ENCODE results near the gene CABLES2.

Gene CABLES2

DNA sequence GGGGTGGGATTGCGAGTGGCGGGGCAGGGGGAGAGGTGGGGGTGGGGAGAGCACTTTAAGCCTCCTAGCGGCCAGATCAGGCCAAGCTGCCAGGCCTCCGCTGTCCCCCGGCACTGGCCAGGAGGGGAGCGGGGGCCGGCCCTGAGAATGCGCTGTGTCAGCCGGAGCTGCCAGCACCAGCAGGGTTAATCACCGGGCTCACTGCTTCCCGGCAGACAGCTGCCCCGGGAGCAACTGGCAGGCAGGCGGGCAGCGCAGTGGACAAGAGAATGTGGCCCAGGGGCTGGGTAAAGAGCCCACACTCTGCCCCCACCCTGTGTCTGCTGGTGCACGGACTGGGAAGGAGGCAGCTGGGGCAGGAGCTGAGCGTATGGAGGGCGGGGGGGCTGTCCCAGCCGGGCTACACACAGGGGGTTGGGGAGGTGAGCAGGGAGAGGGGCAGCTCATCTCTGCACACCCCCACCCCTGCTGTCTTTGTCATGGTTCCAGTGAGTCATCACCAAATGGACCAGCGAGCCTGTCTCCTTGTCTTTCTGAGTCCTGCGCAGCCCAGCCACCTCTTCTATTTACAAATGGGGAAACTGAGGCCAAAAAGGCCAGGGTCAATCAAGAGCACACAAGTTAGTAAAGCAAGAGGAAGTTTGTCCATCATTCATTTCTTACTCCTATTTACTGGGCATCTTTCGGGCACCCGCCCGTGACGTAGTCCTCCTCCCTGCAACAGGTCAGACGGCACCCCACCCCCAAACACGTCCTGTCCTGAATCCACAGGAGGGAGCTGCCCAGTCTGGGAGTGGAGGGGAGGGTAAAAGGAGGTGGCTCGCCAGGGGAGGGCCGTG lies 37.9 kb downstream of the CABLES2 start:
- DNase-seq = no peak

- no peak for DNase-seq
Observed at GRCh38 chr20:62368392-62368975, 38.6 kb downstream of the CABLES2 start.

- no peak for DNase-seq
Observed at GRCh38 chr20:62367633-62368391, 39.3 kb downstream of the CABLES2 start.

GRCh38 chr20:62367136-62367632 lies 39.9 kb downstream of the CABLES2 start, which contains the start of gene LAMA5:
Gene LAMA5 (minus strand): TSS chr20:62367312. CDS start chr20:62367245, 67 bp downstream.
- DNase-seq = no peak

DNA sequence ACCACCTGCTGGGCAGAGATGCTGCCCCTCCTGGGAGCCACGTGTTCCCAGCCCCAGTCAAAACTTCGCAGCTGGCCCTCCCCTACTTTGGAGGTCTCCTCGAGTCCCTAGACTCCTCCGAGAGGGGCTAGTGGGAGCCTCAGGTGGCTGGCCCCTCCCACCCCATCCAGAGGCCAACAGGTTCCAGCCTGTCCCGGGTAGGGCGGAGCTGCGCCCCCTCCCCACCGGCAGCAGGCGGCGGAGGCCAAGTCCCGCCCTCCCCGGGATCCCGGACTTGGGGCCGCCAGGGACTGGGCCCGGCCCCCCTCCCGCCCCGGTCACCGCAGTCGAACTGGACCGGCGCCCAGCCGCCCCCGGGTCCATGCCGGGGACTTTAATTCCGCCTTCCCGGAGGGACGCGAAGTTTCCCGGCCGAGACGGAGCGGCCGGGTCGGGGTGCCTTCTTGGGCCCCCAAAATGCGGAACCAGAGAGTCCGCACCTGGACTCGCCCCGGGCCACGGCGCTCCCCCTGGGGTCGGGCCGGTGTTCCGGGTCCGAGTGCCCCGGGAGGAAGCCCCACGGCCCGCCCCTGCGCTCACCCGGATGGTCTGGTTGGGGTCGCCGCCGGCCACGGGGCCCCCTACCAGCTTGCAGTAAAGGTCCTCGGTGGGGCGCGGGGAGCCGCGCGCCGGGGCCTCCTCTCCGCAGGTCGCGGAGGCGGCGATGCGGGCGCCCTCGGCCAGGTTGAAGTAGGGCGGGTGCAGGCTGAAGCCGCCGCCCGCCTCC lies 40.5 kb downstream of the CABLES2 start:
- DNase-seq = no peak

DNA sequence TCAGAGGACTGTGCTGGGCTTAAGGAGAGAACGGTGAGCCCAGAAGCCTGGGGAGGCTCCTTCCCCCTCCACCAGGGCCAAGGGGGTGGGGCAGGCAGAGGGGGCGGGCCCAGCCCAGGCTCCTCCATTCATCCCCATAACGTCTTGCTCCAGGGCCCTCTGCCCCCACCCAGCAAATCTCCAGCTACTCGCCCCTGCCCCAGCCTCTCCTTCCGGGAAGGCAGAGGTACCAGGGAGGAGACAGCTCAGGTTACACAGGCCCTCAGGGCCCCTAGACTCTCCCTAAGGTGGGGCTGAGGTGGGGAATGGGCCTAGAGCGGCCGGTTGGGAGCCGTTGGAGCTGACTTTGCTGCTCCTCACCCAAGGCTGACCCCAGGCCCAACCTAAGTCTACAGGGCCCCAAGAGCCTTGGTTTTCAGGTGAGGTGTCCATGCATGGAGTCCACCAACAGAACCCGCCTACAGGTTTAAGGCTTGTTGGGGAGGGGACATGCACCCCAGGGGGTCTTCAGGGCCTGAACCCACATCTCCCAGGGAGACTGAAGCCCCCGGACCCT lies 41.2 kb downstream of the CABLES2 start:
- no peak for DNase-seq

GRCh38 chr20:62364911-62365736 lies 42.0 kb downstream of the CABLES2 start:
- no peak for DNase-seq

DNA sequence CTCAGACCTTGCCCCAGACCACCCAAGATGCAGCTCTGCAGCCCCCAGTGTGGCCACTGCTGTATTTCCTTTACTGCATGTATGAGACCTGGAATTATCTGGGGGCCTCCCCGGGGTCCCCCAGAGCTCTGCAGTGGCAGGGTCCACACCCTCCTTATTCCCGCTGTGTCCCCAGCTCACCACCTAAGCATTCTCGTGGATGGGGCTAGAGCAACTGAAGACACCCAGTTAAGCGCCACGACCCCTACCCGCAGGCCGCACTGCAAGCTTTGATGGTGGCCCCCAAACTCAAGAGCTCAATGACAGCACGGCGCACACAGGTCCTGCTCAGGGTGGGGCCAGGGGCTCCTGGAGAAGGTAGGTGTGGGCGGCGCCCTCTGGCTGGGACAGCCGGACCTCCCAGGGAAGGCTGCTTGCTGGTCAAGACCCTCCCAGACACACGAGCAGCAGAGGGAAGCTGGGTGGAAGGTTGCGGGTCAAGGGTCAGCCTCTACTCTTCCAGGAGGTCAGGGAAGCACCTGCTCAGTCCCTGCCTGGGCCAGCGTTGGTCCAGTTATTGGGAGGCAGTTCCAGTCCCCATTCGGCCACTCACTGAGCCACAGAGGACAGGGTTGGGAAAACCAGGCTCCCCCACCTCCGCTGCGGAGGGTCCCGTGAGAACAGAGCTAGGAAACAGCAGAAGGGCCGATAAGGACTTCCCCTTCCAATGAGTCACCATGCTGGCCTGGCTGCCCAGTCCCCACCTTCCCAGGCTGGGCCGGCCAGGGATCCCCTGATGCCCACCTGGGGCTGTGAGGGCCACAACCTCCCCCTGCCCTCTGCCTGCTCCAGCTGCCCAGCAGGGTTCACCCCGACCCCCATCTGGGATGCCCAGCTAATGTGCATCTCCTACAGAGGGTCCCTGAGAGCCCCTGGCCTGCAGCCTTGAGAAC lies 42.9 kb downstream of the CABLES2 start:
- no peak for DNase-seq

- DNase-seq = no peak
Observed at GRCh38 chr20:62362991-62363919, 43.8 kb downstream of the CABLES2 start.

- DNase-seq = no peak
Observed at GRCh38 chr20:62362590-62362940, 44.5 kb downstream of the CABLES2 start.

DNA sequence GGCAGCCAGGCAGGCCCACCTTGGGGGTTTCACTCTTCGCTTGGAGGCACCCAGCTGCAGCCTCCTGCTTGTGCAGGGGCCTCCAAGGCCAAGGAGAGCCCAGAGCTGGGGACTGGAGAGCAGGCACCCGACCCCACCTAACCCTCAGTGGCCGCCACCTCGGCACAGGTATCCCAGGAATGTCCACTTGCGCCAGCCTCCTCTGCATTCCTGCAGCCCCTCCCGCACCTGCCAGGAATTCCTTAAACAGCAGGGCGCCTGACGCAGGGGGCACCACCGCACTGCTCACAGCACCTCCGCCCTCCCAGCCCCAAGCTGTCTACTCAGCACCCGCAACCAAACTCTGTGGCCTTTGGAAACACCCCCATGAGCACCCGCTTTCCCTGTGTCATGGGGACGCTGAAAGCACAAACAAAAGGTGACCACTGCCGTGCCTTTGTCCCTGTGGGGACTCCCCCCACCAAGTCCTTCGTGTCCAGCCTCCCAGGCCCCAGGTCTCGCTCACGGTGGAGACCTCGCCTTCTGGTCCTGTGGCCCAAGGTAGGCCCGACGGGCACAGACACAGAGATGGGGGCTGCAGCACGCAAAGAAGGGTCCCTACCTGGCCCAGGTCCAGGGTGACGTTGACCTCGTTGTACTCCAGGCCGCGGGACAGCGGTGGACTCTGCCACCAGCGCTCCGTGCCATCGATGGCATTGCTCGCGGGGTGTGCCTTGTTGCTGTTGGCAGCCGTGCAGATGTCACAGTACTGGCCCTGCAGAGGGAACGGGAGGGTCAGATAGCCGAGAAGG lies 45.1 kb downstream of the CABLES2 start:
- DNase-seq = no peak

- no peak for DNase-seq
Observed at GRCh38 chr20:62360854-62361798, 46.0 kb downstream of the CABLES2 start.

DNA sequence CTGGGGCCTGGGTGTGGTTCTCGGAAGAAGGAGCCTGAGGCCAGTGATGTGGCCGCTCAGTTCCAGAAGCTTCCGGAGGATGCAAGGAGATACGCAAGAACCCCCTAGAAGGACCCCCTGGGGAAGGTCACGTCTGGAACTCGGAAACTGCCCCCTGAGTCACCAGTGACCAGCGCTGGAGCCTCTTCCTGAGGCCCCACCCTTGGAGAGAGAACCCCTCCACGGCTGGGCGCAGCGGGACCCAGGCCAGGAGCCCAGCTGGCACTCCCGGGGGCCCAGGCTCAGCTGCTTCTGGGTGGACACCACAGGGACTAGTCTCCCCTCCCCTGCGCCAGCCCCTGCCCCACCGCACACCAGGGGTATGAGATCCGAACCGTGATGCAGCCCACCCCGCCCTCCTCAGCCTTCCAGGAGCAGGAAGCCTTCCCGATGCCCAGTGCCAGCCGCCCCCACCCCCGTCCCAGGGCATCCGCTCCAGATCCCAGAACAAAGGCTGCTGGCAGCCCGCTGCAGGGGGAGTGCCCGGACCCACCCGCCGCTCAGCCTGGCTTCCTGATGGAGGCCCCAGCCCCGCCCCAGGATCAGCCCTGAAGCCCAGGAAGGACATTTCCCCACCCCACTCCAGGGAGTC lies 47.5 kb downstream of the CABLES2 start:
- DNase-seq = no peak

DNA sequence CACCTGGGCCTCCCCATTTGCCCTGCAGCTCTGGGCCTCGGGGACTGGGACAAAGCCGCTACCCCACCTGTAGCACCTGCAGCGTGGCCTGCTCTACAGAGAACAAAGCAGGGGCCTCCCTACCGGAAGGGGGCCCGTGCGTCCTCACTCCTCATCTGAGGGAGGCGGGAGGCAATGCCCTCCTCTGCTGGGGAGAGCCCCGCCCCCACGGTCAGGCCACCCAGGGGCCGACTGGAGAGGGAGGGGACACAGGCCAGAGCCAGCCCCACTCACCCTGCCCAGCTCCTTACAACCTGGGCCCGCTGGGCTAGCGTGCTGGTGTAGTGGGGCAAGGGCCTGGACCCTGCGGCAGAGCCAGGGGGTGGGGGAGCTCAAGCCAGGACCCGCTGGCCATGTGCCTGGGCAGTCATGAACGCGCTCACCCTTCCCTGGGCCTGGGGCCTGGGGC lies 48.0 kb downstream of the CABLES2 start:
- DNase-seq = no peak

DNA sequence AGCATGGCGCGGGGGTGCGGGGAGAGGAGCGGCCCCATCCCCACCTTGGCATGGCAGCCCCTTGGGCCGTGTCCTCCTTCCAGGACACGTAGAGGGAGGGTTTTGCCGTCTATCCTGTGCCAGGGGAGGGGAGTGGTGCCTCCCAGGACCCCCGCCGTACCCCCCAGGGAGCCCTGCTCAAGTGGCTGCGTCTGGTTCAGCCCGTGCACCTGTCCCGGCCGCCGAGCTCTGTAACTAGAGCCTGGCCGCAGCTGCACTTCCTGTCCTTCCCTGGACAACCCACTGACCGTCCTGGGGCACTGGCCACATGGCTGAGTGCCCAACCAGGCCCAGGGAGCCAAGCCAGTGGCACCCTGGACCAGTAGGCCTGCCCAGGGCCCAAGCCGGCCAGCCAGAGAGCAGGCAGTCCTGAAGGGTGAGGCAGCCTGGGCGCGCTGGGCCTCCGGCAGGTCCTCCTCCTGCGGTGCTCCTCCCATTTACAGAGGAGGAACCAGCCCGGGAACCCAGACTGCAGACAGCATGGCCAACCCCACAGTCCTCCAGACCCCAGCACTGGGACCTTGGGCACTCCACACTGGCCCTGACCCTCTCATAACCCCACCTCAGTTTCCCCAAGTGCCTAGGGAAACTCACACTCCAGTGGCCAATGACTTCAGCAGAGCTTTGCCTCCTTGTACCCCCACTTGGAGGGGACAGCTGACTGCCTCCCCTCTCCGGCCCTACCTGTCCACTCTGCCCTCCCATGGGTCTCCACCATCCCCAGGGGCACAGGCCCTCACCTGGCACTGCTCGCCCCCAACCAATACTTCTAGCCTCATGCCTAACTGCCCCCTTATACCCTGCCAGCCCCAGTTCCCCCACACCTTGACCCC lies 48.7 kb downstream of the CABLES2 start:
- no peak for DNase-seq

DNA sequence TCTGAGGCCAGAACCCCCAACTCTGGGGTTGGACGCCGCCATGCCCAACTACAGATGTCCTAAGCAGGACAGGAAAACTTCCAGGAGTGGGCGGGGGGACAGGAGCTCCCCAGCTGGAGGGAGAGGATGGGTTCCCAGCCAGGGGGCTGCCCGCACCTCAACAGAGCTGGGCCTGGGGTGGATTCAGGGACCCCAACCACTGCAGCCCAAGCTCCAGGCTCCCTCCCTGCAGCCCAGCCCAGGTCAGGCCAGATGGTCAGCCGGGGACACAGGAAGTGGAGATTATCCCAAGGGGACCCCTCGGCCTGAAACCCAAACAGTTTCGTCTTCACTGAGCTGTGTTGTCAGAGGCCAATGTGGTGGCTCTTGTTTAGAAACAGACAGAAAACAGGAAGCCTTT lies 49.4 kb downstream of the CABLES2 start:
- DNase-seq = no peak

All from SIG-M5 (cell line).